GM11168 (cell line): Measurements from ENCODE around the gene BCR.

Experiments
- in situ Hi-C: fragments of 300-500 bp; cut with MboI; formaldehyde crosslinking; loops from one replicate; pipeline ENCODE4 v1.12.0; 2022; ENCODE audit warnings: low sequenced_read_pairs; ENCODE audit not compliant: unreplicated experiment

BCR gene

DNA sequence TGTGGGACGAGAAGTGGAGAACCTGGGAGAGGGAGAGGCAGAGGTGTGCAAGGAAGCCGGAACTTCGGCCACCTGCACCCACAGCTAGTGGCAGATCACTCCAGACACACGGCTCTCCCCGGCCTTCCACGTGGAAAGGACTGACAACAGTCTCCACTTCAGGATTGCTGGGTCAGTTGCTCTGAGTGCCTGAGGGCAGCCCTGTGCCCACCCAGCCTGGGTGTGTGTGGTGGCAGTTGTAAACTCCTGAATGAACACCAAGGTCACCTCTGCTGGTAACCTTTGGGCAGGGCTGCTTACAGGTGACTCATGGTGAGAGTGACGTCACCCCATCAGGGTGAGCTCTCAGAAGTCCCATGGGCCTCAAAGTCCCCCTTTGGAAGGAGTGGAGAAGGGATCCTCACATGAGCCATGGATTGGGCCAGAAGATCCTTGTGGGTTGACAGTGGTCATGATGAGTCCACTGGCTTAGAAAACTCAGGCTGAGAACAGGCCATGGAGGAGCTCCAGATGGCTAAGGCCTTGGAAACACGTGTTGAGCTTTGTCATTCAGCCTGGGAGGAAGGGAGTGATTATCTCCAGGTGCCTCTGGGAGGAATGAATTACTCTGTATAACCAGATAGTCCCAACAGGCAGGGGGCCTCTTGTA, 71.3 kb downstream of the BCR start:
- in situ Hi-C loops: no loop called here

DNA sequence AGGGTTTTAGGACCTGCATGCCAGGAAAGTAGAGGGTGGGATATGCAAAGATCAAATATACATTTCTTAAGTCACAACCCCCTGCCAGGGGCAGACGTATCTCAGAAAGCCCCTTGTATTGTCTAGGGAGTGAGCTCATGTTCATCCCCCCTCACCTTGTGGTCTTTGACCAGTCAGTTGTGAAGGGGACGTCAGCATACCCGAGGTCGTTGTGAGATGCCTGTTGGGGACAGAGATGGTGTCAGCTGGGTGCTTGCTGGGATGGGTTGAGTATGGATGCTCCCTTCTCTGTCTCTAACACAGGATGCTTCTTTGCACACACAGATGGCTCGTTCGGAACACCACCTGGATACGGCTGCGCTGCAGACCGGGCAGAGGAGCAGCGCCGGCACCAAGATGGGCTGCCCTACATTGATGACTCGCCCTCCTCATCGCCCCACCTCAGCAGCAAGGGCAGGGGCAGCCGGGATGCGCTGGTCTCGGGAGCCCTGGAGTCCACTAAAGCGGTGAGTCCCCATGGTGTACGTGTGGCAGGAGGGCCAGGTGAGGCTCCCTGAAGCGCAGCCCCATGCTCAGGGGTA, 73.3 kb downstream of the BCR start:
- in situ Hi-C loops: no loop called here

DNA sequence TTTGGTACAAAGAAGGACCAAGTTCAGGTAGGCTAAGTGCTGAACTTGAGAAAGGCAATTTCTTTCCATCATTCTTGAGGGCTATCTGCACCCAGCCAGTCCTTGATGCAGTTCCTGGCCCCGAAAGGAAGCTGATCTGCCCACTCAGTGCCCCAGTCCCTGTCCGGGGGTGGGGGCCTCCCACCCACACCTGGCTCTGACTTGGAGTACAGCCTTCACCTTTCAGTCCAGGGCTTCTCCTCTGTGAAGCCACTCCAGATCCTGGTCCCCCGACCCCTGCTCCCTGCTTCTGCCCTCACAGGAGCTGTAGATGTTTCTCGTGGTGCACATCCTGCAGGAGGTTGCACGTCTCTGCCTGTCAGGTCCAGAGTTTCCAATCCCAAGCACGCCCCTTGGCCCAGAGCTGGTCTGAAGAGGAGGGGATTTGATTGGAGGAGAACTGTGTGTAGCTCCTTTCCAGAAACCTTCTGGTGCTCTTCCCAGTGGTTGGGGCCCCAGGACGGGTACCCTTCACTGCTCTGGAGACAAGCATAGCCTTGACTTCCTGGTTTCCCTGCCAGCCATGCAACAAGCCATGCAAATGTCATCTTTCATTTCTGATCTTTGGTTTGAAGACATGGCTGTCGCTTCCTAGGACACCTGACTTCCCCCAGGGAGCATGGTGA, 75.3 kb downstream of the BCR start:
- in situ Hi-C loops: no loop called here

DNA sequence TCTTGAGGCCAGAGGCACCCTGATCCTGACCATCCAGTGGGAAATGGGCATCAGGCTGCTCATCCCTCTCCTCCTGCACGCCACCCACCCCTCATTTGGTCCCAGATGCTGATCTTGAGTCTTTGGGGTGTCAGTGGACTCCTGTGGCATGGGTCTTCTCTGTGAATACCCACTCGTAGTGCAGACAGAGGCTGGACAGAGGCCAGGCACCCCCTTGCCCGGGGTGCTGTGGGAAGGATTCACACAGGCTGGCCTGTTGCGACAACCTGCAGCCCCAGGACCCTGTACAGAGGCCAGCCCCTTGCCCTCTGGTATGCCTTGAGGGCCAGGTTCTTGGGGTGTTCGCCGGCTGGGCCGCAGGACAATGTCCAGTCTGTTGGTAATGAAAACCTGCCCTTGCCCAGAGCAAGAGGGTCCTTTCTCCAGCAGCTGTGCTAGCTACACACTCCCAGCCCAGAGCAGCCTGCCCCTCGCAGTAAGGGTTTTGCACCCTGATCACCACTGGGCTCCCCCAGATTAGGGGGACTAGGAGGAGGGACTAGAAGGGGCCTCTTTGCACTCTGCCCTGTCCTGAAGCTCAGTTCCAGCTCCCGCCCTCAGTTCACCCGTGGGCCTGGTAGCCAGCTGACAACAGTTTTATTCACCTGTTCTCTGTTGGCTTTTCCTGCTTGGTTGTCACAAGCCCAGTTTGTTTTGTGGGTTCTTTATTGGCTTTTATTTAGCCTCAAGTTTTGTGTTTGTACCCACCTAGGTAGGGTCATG, 76.0 kb downstream of the BCR start:
- in situ Hi-C loops: no loop called here

DNA sequence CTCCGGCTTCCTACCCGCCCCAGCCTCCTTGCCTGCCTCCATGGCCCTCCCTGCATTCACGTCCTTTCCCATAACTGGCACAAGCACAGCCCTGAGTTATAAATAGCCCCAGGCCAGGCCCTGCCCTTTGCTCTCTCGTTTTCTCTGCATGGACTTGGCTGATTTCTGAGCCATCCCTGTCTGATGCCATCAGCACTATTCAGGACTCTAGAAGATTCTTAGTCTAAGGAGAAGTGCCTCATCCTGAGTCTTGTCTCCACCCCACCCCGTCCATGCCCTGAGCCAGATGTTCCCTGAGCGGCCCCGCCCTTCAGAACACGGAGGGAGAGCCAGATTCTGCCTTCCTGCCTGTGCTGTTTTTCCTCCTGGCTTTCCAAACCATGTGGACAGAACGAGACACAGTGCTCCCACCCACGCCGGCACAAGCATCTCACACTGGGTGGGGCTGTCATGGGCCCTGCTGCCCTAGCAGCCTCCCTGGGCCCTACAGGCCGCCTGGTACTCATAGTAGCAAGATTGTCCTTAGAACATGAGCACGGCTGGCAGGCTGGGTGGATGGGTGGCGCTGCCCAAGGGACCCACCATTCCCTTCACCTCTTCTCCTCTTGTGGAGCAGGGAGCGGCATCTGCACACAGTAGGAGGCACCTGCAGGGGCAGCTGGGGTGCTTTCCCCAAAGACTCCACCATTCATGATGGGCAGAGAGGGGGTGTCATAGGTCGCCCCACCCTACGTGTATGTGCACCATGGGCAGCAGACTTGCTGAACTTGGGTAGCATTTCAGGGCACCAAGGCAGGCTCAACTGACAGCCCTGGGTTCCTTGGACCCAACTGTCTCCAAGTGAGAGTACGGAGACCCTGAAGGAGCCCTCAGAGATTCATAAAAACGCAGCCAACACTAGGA, 76.9 kb downstream of the BCR start:
- in situ Hi-C loops: no loop called here

DNA sequence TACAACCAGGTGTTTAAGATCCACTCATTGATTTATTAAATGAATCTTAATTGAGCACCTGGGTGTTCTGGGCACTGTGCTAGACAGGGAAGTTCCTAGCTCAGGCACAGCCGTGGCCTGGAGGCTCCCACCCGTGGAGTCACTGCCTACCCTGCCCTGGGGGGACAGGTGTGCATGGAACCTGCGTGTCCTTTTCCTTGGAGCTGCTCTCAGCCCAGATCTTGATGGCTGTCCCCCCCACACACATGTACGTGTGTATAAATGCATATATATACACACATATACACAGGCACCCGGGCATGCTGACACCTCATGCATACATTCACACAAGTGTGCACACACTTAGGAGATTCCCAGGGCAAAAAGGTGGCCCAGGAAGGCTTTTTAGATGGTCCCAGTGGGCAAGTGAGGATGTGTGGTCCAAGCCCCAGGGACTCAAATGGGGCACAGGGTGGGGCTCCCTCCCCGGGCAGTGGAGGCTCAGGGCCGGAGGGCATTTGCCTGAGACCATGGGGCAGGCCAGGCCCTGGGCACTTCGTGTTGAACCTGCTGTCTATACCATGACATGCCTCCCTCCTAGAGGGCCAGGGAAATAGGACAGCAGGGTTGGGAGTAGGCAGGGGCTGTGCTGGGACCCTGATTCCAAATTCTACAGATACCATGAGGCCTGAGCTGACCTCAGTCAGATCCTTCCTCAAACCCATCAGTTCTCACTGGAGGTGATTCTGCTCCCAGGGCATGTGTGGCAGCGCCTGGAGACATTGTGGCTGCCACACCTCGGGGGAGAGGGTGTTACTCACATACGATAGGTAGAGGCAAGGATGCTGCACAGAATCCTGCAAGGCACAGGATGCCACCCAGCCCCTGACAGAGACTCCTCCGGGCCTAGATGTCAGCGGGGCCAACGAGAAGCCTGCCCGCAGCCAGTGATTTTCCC, 77.8 kb downstream of the BCR start:
- in situ Hi-C loops: no loop called here

DNA sequence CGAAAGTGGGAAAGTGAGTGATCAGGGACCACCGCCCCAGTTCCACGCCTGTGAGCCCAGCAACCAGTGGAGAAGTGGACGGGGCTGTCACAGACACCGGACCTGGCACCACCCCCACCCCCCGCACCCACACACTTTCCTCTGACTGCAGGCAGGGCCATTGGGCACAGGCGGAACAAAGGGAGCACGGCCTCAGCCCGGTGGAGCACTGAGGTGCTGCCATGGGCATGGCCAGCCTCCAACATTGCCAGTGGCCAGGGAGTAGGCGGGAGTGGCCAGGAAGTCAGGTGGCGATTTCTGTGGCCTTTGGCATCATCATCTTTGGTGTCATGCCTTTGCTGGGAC, 78.5 kb downstream of the BCR start:
- in situ Hi-C loops: no loop called here

DNA sequence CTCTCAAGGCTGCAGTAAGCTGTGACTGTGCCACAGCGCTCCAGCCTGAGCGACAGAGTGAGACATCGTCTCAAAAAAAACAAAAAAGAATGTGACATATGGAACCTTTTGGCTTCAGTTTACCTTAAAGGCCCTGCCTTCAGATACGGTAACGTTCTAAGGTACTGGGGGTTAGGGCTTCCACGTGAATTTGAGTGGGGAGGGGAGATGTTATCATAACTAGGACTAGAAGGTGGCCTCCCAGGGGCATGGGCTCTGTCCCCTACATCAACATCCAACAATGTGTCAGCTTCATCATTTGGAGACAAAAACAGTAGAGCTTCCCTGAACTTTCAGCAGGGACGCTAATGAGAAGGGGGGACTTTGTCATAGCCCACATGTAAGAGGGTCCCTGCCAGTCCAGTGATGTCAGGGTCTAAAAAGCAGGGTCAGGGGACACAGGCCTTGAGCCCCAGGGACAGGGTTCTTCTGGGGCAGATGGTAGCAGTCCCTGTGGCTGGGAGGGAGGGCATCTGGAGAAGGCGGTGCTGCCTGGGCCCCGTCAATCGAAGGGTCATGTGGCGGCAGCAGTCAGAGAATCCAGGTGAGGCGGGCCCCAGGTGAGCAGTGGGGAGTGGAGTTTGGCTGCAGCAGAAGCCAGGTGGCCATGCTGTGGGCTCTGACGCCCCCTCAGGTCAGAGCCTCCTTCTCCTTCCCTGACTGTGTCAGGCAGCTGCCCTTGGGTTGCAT, 79.8 kb downstream of the BCR start:
- in situ Hi-C loops: no loop called here

DNA sequence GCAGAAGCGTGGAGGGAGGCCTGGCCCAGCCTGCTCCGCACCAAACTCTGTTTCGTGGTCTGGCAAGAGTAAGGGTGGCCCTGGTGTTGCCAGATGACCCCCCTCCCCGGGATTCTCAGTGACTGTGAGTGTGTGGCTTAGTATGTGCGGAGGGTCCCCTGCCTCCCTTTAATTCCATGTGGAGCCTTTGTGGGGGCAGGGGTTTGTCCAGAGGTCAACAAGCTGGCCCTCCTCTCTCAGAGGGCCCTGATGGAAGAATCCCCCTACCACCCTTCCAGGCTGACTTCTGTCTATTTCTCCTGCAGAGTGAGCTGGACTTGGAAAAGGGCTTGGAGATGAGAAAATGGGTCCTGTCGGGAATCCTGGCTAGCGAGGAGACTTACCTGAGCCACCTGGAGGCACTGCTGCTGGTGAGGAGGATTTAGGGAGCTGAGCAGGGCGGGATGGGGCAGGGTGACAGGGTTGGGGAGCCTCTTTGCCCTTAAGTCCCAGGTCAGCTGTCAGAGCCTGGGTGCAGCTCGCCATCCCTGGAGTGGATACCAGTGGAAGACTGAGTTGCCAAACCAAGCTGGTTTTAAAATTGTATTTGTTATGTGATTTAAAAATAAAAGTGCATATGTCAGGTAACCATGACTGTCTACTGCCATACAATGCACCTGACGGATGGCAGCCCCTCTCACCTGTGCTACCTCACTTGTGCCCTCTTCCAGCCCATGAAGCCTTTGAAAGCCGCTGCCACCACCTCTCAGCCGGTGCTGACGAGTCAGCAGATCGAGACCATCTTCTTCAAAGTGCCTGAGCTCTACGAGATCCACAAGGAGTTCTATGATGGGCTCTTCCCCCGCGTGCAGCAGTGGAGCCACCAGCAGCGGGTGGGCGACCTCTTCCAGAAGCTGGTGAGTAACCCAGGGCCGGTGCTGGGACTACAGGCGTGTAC, 80.6 kb downstream of the BCR start:
- in situ Hi-C loops: no loop called here

DNA sequence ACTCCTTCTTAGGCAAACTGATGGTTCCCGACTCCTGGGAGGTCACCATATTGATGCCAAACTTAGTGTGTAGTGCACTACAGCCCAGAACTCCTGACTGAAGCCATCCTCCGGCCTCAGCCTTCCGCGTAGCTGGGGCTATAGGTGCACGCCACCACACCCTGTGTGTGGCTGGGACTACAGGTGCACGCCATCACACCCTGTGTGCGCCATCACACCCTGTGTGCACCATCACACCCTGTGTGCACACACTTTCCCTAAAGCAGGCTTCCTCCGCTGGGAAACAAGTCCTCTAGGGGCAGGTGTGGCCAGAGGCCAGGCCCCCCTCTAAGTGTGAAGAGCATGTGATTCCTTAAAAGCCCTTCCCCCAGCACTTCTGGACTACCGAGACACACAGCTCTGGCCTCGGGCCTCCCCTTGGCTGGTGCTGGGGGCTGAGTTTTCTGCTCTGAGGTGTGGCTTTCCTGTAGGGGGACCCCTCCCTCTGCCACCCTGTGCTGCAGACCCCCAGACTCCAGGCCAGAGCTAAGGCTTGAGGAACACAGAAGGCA, 81.7 kb downstream of the BCR start:
- in situ Hi-C loops: no loop called here

DNA sequence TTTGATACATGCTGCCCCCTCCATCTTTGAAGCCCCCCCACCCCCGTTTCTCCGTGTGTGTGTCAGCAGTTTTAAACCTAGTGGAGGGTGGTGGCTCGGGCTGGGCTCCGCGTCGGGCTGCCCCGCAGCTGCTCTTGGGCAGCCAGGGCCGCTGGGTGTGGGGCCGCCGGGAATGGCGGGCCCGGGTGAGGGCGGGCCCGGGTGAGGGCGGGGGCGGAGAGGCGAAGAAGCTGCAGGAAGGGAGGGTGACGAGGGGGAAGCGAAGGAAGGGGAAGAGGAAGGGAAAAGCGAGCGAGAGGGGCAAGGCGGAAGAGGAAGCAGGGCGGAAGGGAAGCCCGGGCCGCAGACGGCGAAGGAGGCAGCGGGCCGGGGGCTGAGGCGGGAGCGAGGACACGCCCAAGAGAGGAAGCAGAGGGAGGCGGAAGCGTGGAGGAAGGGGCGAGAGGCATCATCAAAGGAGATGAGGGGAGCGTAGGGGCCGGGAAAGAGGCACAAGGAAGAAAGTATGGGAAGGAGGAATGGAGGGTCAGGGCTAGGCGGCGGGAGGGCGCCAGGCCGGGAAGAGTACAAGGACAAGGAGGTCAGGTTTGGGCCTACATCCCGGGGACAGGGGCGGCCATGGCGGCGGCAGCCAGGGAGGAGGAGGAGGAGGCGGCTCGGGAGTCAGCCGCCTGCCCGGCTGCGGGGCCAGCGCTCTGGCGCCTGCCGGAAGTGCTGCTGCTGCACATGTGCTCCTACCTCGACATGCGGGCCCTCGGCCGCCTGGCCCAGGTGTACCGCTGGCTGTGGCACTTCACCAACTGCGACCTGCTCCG, 82.4 kb downstream of the BCR start:
- in situ Hi-C loops: no loop called here

DNA sequence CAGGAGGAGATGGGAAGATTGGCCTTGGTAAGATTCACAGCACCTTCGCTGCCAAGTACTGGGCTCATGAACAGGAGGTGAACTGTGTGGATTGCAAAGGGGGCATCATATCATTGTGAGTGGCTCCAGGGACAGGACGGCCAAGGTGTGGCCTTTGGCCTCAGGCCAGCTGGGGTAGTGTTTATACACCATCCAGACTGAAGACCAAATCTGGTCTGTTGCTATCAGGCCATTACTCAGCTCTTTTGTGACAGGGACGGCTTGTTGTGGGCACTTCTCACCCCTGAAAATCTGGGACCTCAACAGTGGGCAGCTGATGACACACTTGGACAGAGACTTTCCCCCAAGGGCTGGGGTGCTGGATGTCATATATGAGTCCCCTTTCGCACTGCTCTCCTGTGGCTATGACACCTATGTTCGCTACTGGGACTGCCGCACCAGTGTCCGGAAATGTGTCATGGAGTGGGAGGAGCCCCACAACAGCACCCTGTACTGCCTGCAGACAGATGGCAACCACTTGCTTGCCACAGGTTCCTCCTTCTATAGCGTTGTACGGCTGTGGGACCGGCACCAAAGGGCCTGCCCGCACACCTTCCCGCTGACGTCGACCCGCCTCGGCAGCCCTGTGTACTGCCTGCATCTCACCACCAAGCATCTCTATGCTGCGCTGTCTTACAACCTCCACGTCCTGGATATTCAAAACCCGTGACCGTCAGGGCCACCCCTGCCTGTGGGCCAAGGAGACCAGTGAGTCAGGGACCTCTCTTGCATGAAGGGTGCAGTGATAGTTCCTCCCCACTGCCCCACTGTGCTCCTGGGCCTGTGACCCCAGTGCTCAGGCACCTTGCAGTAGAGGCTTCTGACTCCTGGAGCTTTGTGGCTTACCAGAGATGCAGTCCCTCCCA, 83.6 kb downstream of the BCR start:
- in situ Hi-C loops: no loop called here

DNA sequence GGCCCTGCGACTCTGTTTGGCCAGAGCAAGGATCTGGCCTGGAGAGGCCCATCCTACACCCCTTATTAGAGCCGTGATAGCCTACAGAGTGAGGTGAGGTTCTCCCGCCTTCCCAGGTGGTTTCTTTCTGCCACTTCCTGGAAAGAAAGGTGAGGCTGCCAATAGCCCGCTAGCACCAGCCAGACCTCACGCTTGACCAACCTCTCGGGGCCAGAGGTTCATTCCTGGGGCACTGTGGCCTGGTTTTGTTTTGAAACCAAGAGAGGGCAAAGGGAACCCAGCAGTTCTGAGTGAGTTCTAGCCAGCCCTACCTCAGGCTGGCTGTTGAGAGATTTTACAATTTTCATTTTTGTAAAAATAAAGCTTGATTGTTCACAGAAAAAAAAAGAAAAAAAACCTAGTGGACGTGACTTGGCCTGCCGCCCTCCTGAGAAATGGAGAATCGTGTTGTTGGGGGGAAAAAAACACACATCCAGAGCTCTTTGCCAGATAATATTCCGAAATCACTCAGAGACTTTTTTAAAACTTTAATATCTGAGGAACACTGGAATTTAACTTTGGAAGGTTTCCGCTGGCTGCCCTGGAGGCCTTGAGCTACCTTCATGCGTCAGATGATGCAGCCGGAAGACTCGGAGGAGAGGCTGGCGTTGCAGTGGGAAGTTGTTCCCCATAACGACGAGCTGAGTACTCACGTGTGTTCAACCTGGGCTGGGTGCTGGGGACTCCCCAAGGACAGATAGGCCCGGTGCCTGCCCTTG, 84.5 kb downstream of the BCR start:
- in situ Hi-C loops: no loop called here

DNA sequence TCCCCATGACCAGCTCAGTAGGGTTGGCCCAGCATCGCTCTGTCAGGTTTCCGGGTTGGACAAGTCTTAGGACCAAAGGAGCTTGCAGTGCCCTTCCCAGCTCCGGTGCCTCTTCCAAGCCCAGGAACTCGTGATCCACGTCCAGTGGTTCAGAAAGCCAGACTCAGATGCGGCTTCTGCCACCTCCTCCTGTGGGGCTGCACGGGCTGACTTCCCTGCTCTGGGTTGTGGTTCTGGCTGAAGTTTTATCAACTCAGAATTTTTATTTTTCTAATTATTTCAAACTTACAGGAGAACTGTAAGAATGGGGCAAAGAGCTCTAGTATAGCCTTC, 85.0 kb downstream of the BCR start:
- in situ Hi-C loops: no loop called here

DNA sequence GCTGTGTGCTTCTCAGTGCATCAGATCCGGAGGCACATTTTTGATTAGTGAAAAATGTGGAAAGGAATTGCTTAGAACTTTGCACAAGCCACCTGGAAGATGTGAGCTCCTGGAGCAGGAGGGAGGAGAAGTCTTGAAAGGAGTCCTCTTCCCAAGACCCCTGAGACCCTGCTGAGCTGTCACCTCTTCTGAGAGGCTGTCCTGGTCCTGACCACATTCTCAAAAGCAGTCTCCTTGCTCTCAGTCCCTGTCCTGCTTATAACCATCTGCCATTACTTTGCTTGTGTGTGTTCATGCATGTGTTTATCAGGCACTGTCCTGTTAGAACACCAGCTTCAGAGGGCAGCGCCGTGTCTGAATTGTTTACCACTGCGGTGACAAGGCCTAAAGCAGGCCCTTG, 86.5 kb downstream of the BCR start:
- in situ Hi-C loops: no loop called here
